NCI-H128 (cell line): ENCODE measurements around the gene CT45A5.
"Not testable (repeated sequence)": the region's sequence is repeated elsewhere in the genome, so short reads cannot be mapped to it uniquely, and the experiment has no call there.

ENCODE experiments used
- DNase-seq: peaks from one replicate; lab custom pipeline; 2025; ENCODE audit not compliant: unreplicated experiment; lab: John Stamatoyannopoulos, UW

CT45A5 gene

GRCh38 chrX:135785403-135785802 is at the start of gene CT45A5:
Gene CT45A5 (minus strand): TSS chrX:135785503. CDS start chrX:135781729, 3,774 bp downstream.
- not testable (repeated sequence) for DNase-seq

GRCh38 chrX:135819912-135820311 is 34.6 kb upstream of the CT45A5 start, which contains the start of gene CT45A2:
Gene CT45A2 (minus strand): TSS chrX:135820012. CDS start chrX:135816265, 3,747 bp downstream.
- not testable (repeated sequence) for DNase-seq

DNA sequence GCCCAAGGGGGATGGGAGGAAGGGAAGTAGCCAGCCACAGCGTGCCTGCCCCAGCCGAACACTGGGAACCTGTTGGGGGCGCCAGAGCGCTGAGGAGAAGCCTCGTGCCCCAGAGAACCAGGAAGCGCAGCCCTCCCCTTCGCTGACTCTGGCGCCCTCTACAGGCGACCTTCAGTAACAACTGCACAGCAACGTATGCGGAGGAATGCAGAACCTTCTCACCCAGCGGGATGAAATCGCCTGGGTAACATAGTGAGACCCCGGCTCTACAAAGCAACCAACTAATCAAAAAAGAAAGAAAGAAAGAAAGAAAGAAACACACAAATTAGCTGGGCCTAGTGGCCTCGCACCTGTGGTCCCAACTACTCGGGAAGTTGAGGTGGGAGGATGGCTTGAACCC is 17.4 kb upstream of the CT45A5 start, which contains the start of gene CT45A6:
Gene CT45A6, minus strand, starts transcription at position 101 of the 400 bp plus-strand sequence. CDS start 3,794 bp downstream, outside the sequence.
- DNase-seq = not testable (repeated sequence)

DNA sequence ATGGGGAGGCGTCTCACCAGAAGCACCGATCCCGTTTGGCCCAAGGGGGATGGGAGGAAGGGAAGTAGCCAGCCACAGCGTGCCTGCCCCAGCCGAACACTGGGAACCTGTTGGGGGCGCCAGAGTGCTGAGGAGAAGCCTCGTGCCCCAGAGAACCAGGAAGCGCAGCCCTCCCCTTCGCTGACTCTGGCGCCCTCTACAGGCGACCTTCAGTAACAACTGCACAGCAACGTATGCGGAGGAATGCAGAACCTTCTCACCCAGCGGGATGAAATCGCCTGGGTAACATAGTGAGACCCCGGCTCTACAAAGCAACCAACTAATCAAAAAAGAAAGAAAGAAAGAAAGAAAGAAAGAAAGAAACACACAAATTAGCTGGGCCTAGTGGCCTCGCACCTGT is 17.2 kb downstream of the CT45A5 start, which contains the start of gene CT45A3:
Gene CT45A3, minus strand, starts transcription at position 101 of the 400 bp plus-strand sequence. CDS start 3,747 bp downstream, outside the sequence.
- DNase-seq = not testable (repeated sequence)

DNA sequence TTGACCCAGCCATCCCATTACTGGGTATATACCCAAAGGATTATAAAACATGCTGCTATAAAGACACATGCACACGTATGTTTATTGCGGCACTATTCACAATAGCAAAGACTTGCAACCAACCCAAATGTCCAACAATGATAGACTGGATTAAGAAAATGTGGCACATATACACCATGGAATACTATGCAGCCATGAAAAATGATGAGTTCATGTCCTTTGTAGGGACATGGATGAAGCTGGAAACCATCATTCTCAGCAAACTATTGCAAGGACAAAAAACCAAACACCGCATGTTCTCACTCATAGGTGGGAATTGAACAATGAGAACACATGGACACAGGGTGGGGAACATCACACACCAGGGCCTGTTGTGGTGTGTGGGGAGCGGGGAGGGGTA is 40.6 kb downstream of the CT45A5 start:
- DNase-seq = not testable (repeated sequence)

GRCh38 chrX:135741192-135741715 is 44.0 kb downstream of the CT45A5 start:
- no peak for DNase-seq

- no peak for DNase-seq
Observed at GRCh38 chrX:135740681-135741149, 44.6 kb downstream of the CT45A5 start.

DNA sequence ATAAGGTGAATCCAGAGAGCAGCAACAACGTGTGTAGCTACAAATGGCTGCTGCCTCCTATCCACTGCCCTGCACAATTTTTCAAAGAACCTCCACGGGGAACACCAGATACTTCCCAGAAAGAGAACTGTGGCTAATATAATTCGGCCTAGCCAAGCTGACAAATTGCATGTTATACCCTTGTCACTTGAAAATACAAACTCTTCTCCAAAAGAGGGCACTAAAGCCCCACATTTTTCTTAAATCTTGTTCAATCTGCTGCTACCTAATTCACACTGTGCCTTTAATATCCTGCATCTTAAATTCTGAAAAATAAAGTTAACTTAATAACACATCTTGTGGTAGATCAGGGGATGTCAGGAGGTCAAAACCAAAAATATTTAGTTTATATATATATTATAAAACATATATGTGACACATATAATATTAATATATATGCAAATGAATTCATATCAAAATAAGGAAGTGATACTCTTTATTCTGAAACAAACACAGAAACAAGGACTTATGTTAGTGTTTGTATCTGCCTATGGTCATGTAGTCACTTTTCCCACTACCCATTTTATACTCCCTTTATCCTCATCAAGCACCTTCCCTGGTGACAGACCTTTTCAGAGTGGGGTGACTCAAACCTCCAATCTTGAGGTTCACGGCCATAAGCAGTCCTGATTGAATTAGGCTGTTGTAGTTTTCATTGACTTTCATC is 47.8 kb downstream of the CT45A5 start:
- no peak for DNase-seq

DNA sequence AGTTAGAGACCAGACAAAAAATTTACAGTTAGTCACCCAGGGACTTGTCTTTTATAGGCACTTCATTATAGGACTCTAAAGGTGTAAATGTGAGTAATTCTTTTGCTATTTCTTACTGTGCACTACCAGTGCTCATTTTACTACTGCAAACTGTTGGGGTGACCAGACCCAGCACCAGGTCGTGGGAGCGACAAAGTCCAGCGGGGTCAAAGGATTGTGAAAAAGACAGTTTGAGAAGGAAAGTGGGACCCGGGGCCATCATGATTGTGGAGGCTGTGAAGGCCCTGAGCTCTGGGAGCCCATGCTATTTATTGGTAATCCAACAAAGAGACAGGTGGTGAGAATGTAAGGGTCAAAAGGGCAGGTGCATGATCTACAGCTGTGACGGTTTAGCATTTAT is 50.6 kb downstream of the CT45A5 start:
- DNase-seq = not testable (repeated sequence)
